Neural progenitor cell (in vitro differentiated cells): ENCODE data around the gene KCNT1. TPM values are rescaled to one million over a fixed set of nuclear protein-coding genes. Genes with fewer than 3 reads are reported as not detected.

Experiments used
- DNase-seq: peaks from one replicate; pipeline ENCODE4 v3.0.0-alpha.2; 2016; ENCODE audit warnings: low spot score
- H2AFZ ChIP-seq: fragments of 200-600 bp; sonication (generic); replicated peaks from 2 replicates; pipeline ENCODE4 v1.6.1; 2016; ENCODE audit warnings: antibody characterized with exemption
- H3F3A ChIP-seq: fragments of 200-600 bp; sonication (generic); 2 replicates; pipeline ENCODE4 v1.6.1; 2016; ENCODE audit warnings: antibody characterized with exemption, low read depth
- H3K27ac ChIP-seq: fragments of 200-600 bp; sonication (generic); 2 replicates; pipeline ENCODE4 v1.5.1; 2016; ENCODE audit warnings: mild to moderate bottlenecking
- H3K27me3 ChIP-seq: fragments of 200-600 bp; sonication (generic); 2 replicates; pipeline ENCODE4 v1.6.1; 2016; ENCODE audit warnings: mild to moderate bottlenecking, moderate library complexity
- H3K36me3 ChIP-seq: fragments of 200-600 bp; sonication (generic); 2 replicates; pipeline ENCODE4 v1.5.1; 2016
- H3K4me1 ChIP-seq: fragments of 200-600 bp; sonication (generic); 2 replicates; pipeline ENCODE4 v1.6.1; 2016; ENCODE audit warnings: mixed run types
- H3K4me2 ChIP-seq: fragments of 200-600 bp; sonication (generic); 2 replicates; pipeline ENCODE4 v1.6.1; 2016
- H3K4me3 ChIP-seq: fragments of 200-600 bp; sonication (generic); 2 replicates; pipeline ENCODE4 v1.5.1; 2016
- H3K79me2 ChIP-seq: fragments of 200-600 bp; sonication (generic); 2 replicates; pipeline ENCODE4 v1.6.1; 2016; ENCODE audit warnings: low read depth
- H3K9ac ChIP-seq: fragments of 200-600 bp; sonication (generic); 2 replicates; pipeline ENCODE4 v1.6.1; 2016
- H3K9me3 ChIP-seq: fragments of 200-600 bp; sonication (generic); 2 replicates; pipeline ENCODE4 v1.5.1; 2016; ENCODE audit warnings: low read depth
- H4K20me1 ChIP-seq: fragments of 200-600 bp; sonication (generic); 2 replicates; pipeline ENCODE4 v1.6.1; 2016; ENCODE audit warnings: low read depth
- H3K27ac Mint-ChIP-seq: 3 replicates; pipeline ENCODE4 v1.8.0; 2021; ENCODE audit warnings: mixed read lengths
- H3K27me3 Mint-ChIP-seq: 2 replicates; pipeline ENCODE4 v1.8.0; 2022; ENCODE audit warnings: low read depth, mild to moderate bottlenecking, inconsistent platforms, moderate library complexity, mixed read lengths; ENCODE audit not compliant: insufficient read depth
- H3K36me3 Mint-ChIP-seq: 3 replicates; pipeline ENCODE4 v1.8.0; 2021; ENCODE audit warnings: mixed read lengths
- H3K4me1 Mint-ChIP-seq: 3 replicates; pipeline ENCODE4 v1.8.0; 2021; ENCODE audit warnings: mixed read lengths
- H3K4me3 Mint-ChIP-seq: 3 replicates; pipeline ENCODE4 v1.8.0; 2021; ENCODE audit warnings: mild to moderate bottlenecking, moderate library complexity, mixed read lengths
- H3K9me3 Mint-ChIP-seq: 3 replicates; pipeline ENCODE4 v1.8.0; 2020; ENCODE audit warnings: mixed read lengths
- CTCF ChIP-seq: fragments of 200-600 bp; sonication (generic); IDR thresholded peaks from 2 replicates; pipeline ENCODE4 v1.5.1; 2017; ENCODE audit warnings: antibody characterized with exemption, mild to moderate bottlenecking
- EZH2 ChIP-seq: fragments of 200-600 bp; sonication (generic); IDR thresholded peaks from 2 replicates; pipeline ENCODE4 v1.6.1; 2017; ENCODE audit warnings: antibody characterized with exemption, mild to moderate bottlenecking, moderate library complexity
- EZH2phosphoT487 ChIP-seq: fragments of 200-600 bp; sonication (generic); IDR thresholded peaks from 2 replicates; pipeline ENCODE4 v1.6.1; 2017; ENCODE audit warnings: antibody characterized with exemption
- total RNA-seq: library from RNA; depleted of rRNA; stranded (reverse); fragments of >200 nt; gene quantifications from 2 replicates; pipeline ENCODE4 v1.2.3, GENCODE V29; 2015; ENCODE audit warnings: low replicate concordance

Gene KCNT1
- total RNA-seq, 1 donor from 2014 or later = not detected

GRCh38 chr9:135683401-135684034 lies 18.5 kb upstream of the KCNT1 start:
- Mint-ChIP-seq H3K4me1 (no peaks in the 10 kb centered on the region), H3K27me3 (peaks cover 2% of the 10 kb centered on the region), H3K36me3 (no peaks in the 10 kb centered on the region), H3K27ac (no peak overlapping the region), H3K9me3 (peaks cover 2% of the 10 kb centered on the region), H3K4me3 (no peak overlapping the region)
- no peaks in the 10 kb centered on the region for H4K20me1 ChIP-seq
- H3K9me3 ChIP-seq = no peaks in the 10 kb centered on the region
- no peaks in the 10 kb centered on the region for H3K4me1 ChIP-seq
- no peaks in the 10 kb centered on the region for H3K27me3 ChIP-seq
- no peak overlapping the region for H2AFZ ChIP-seq
- no peak for TF ChIP-seq EZH2
- TF ChIP-seq CTCF = no peak
- TF ChIP-seq EZH2phosphoT487 = no peak
- no peak for DNase-seq
- no peak overlapping the region for H3K9ac ChIP-seq
- no peak overlapping the region for H3K4me2 ChIP-seq
- H3K79me2 ChIP-seq = no peaks in the 10 kb centered on the region
- no peak overlapping the region for H3K4me3 ChIP-seq
- no peaks in the 10 kb centered on the region for H3K36me3 ChIP-seq
- H3K27ac ChIP-seq = no peak overlapping the region
- no peaks in the 10 kb centered on the region for H3F3A ChIP-seq

GRCh38 chr9:135684691-135685090 lies 17.3 kb upstream of the KCNT1 start:
- Histone ChIP-seq H3K4me2 (no peak overlapping the region), H2AFZ (no peak overlapping the region), H3K9ac (no peak overlapping the region), H3K27ac (no peak overlapping the region), H3K4me3 (no peak overlapping the region), H3K79me2 (no peaks in the 10 kb centered on the region), H3K36me3 (no peaks in the 10 kb centered on the region), H3K27me3 (no peaks in the 10 kb centered on the region), H3K9me3 (no peaks in the 10 kb centered on the region), H4K20me1 (no peaks in the 10 kb centered on the region), H3F3A (no peaks in the 10 kb centered on the region), H3K4me1 (no peaks in the 10 kb centered on the region)
- H3K4me1 Mint-ChIP-seq = no peaks in the 10 kb centered on the region
- H3K36me3 Mint-ChIP-seq = no peaks in the 10 kb centered on the region
- no peak for TF ChIP-seq EZH2
- TF ChIP-seq CTCF = no peak
- no peak for TF ChIP-seq EZH2phosphoT487
- no peak overlapping the region for H3K27ac Mint-ChIP-seq
- peaks cover 2% of the 10 kb centered on the region for H3K9me3 Mint-ChIP-seq
- H3K4me3 Mint-ChIP-seq = no peak overlapping the region
- DNase-seq = no peak
- peaks cover 3% of the 10 kb centered on the region for H3K27me3 Mint-ChIP-seq

- Mint-ChIP-seq H3K4me3 (no peak overlapping the region), H3K4me1 (peaks cover 9% of the 10 kb centered on the region), H3K36me3 (no peaks in the 10 kb centered on the region), H3K27ac (no peak overlapping the region), H3K9me3 (no peaks in the 10 kb centered on the region), H3K27me3 (peaks cover 3% of the 10 kb centered on the region)
- Histone ChIP-seq H2AFZ (no peak overlapping the region), H3K9me3 (no peaks in the 10 kb centered on the region), H3K4me3 (no peak overlapping the region), H3K36me3 (no peaks in the 10 kb centered on the region), H3K4me2 (no peak overlapping the region), H3F3A (no peaks in the 10 kb centered on the region), H4K20me1 (no peaks in the 10 kb centered on the region), H3K9ac (no peak overlapping the region), H3K4me1 (no peaks in the 10 kb centered on the region), H3K27me3 (no peaks in the 10 kb centered on the region), H3K79me2 (no peaks in the 10 kb centered on the region), H3K27ac (no peak overlapping the region)
- TF ChIP-seq CTCF (no peak), EZH2phosphoT487 (no peak), EZH2 (no peak)
- no peak for DNase-seq
Observed at GRCh38 chr9:135687216-135687615, 14.8 kb upstream of the KCNT1 start.
